ENCODE measurements around the gene NCOA1. TPM values are rescaled to one million over a fixed set of nuclear protein-coding genes. Genes with fewer than 3 reads are reported as not detected.

The NCOA1 gene
- total RNA-seq, 4 donors from 2014 or later, result 41.3 to 69.6 (median 54.8) TPM

DNA sequence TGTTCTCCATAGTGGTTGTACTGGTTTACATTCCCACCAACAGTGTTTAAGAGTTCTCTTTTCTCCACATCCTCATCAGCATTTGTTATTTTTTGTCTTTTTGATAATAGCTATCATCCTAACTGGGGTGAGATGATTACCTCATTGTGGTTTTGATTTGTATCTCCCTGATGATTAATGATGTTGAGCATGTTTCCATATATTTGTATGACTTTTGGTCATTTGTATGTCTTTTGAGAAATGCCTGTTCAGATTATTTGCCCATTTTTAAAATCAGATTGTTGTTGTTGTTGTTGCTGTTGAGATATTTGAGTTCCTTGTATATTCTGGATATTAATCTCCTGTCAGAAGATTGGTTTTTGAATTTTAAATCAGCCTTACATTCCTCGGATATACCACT lies 147.5 kb downstream of the NCOA1 start:
- Histone ChIP-seq H3K27me3 (no peaks in the 10 kb centered on the region), H3K9me3 (no peaks in the 10 kb centered on the region), H3K4me3 (no peak overlapping the region), H3K27ac (no peak overlapping the region), H3K36me3 (no peaks in the 10 kb centered on the region), H3K4me1 (no peaks in the 10 kb centered on the region)
- DNase-seq, result no peak
- TF ChIP-seq CTCF (IDR thresholded peaks at IDR 0.05), result no peak
- TF ChIP-seq POLR2A (IDR thresholded peaks at IDR 0.05), result no peak

- TF ChIP-seq POLR2A (IDR thresholded peaks at IDR 0.05) (no peak), CTCF (IDR thresholded peaks at IDR 0.05) (no peak)
- DNase-seq, result no peak
- no peaks in the 10 kb centered on the region for H3K36me3 ChIP-seq
- H3K4me1 ChIP-seq, result no peaks in the 10 kb centered on the region
- no peak overlapping the region for H3K4me3 ChIP-seq
- H3K9me3 ChIP-seq, result no peaks in the 10 kb centered on the region
- H3K27me3 ChIP-seq, result no peaks in the 10 kb centered on the region
- H3K27ac ChIP-seq, result no peak overlapping the region
Measured at GRCh38 chr2:24642351-24642750, 151.3 kb downstream of the NCOA1 start.

DNA sequence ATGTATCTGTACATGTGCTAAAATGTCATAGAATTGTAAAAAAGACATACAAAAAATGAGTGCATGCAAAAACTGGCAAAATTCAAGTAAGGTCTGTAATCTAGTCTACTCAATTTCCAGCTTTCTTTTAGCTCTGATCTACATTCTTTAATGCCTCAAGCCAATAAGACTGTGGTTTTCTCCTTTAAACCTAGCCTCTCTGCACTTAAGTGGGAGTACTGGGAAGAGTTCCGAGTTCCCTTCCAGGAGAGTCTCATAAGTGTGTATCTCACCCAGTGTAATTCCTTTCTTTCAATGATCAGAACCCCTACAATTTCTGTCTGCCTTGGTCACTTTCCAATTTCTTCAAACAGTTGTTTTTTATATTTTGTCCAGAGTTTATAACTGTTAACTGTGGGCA lies 152.0 kb downstream of the NCOA1 start:
- DNase-seq, result no peak
- no peak for TF ChIP-seq POLR2A (IDR thresholded peaks at IDR 0.05)
- no peak for TF ChIP-seq CTCF (IDR thresholded peaks at IDR 0.05)

DNA sequence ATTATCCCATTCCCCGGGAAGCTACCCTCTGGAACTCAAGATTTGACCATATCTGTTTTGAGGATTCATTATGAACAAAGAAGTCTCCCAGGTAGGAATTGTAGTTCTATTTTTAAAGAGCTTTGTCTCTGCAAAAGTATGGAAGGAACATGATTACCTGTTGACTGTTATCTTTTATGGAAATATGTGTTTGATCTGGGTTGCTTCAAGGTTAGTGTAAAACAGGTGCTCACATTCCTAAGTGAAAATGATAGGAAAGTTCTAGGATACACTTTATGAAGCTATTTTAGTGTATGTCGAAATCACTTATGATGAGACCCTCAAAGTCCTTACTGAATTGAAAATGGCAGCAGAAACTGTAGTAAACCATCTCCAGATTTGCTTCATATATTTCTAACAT lies 153.0 kb downstream of the NCOA1 start:
- no peaks in the 10 kb centered on the region for H3K27me3 ChIP-seq
- no peak for TF ChIP-seq CTCF (IDR thresholded peaks at IDR 0.05)
- no peak for TF ChIP-seq POLR2A (IDR thresholded peaks at IDR 0.05)
- DNase-seq, result no peak
- no peak overlapping the region for H3K27ac ChIP-seq
- no peaks in the 10 kb centered on the region for H3K9me3 ChIP-seq
- H3K4me1 ChIP-seq, result no peaks in the 10 kb centered on the region
- H3K36me3 ChIP-seq, result no peaks in the 10 kb centered on the region
- no peak overlapping the region for H3K4me3 ChIP-seq

More for the DNA sequence above, 152.0 kb downstream of the NCOA1 start:
- Histone ChIP-seq H3K27me3 (no peaks in the 10 kb centered on the region), H3K9me3 (no peaks in the 10 kb centered on the region), H3K4me1 (no peaks in the 10 kb centered on the region), H3K4me3 (no peak overlapping the region), H3K36me3 (no peaks in the 10 kb centered on the region), H3K27ac (no peak overlapping the region)

DNA sequence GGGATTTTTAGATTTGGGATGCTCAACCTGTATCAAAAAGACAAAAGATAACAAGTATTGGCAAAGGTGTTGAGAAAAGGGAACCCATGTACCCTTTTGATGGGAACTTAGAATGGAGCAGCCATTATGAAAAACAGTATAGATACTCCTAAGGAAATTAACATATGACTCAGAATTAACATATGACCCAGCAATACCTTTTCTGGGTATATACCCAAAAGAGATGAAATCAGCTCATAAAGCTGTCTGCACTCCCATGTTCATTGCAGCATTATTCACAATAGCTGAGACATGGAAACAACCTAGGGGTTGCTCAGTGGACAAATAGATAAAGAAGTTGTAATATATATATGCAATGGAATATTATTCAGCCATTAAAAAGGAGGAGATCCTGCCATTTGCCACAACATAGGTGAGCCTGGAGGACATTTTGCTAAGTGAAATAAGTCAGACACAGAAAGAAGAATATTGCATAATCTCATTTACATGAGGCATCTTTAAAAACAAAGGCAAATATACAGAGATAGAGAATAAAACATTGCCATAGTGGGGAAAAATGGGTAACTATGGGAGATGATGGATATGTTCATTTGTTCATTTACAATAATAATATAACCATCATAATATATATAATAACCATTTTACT lies 160.1 kb downstream of the NCOA1 start:
- Histone ChIP-seq H3K27me3 (no peaks in the 10 kb centered on the region), H3K27ac (no peak overlapping the region), H3K4me1 (no peaks in the 10 kb centered on the region), H3K9me3 (no peaks in the 10 kb centered on the region), H3K36me3 (no peaks in the 10 kb centered on the region), H3K4me3 (no peak overlapping the region)
- TF ChIP-seq POLR2A (IDR thresholded peaks at IDR 0.05) (no peak), CTCF (IDR thresholded peaks at IDR 0.05) (no peak)
- DNase-seq, result no peak

DNA sequence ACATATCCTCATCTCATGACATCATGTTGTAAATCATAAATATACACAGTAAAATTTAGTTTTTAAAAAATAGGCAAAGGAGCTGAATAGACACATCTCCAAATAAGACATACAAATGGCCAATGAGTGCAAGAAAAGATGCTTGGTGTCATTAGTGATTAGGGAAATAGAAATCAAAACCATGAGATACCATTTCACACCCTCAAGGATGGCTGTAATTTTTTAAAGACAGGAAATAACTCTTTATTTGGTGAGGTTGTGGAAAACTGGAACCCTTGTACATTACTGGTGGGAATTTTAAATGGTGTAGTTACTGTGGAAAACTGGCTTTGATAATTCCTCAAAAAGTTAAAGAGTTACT lies 160.6 kb downstream of the NCOA1 start:
- no peaks in the 10 kb centered on the region for H3K9me3 ChIP-seq
- TF ChIP-seq POLR2A (IDR thresholded peaks at IDR 0.05) (no peak), CTCF (IDR thresholded peaks at IDR 0.05) (no peak)
- H3K4me1 ChIP-seq, result no peaks in the 10 kb centered on the region
- H3K36me3 ChIP-seq, result no peaks in the 10 kb centered on the region
- DNase-seq, result no peak
- H3K27ac ChIP-seq, result no peak overlapping the region
- H3K27me3 ChIP-seq, result no peaks in the 10 kb centered on the region
- no peak overlapping the region for H3K4me3 ChIP-seq
